NCI-H446 (cell line): ENCODE measurements around the gene ZNF407.
A peak's percentile ranks its signal among the peaks of the same experiment; 100 is the strongest.
"Not testable (repeated sequence)": the region's sequence is repeated elsewhere in the genome, so short reads cannot be mapped to it uniquely, and the experiment has no call there.

Experiments
- DNase-seq, 2 experiments: peaks; one replicate each; lab custom pipeline; 2025; lab: John Stamatoyannopoulos, UW

ZNF407 gene

GRCh38 chr18:74967979-74968378, 370.3 kb downstream of the ZNF407 start:
- DNase-seq, result no peak

DNA sequence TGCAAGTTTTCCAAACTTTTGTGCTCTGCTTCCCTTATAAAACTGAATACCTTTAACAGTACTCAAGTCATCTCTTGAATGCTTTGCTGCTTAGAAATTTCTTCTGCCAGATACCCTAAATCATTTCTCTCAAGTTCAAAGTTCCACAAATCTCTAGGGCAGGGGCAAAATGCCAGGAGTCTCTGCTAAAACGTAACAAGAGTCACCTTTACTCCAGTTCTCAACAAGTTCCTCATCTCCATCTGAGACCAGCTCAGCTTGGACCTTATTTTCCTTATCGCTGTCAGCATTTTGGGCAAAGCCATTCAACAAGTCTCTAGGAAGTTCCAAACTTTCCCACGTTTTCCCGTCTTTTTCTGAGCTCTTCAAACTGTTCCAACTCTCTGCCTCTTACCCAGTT, 373.7 kb downstream of the ZNF407 start:
- DNase-seq, result not testable (repeated sequence)

DNA sequence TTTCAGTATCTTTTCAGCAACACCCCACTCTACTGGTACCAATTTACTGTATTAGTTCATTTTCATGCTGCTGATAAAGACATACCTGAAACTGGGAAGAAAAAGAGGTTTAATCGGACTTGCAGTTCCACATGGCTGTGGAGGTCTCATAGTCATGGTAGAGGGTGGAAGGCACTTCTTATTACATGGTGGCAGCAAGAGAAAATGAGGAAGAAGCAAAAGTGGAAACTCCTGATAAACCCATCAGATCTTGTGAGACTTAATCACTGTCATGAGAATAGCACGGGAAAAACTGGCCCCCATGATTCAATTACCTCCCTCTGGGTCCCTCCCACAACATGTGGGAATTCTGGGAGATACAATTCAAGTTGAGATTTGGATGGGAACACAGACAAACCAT, 374.1 kb downstream of the ZNF407 start:
- not testable (repeated sequence) for DNase-seq

GRCh38 chr18:74972354-74972753, 374.7 kb downstream of the ZNF407 start:
- DNase-seq, result no peak

- DNase-seq, result no peak
Measured at GRCh38 chr18:74975001-74975400, 377.3 kb downstream of the ZNF407 start.

GRCh38 chr18:74976331-74976909, 378.8 kb downstream of the ZNF407 start:
- DNase-seq, result peak in 1 of 2 experiments; percentile 30

- DNase-seq, result no peak
Measured at GRCh38 chr18:74977041-74977440, 379.4 kb downstream of the ZNF407 start.

GRCh38 chr18:74980669-74981068, 383.0 kb downstream of the ZNF407 start:
- DNase-seq, result no peak

DNA sequence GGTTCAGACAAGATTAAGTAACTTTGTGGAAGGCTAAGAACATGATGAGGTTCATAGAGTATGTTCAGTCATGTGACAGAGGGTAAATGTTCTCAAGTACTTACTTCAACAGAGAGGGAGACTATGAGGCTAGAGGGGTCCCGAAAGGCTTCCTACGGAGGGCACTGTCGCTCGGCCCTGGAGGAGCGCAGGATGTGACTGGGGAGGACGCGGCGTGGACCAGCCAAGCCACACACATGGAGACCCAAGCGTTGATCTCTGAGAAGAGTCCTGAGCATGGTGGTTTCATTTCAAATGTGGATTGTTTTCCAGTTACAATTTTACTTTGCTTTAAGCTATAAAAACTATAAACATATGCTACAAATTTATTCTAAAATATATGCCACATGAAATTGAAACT, 383.8 kb downstream of the ZNF407 start:
- DNase-seq, result no peak

DNA sequence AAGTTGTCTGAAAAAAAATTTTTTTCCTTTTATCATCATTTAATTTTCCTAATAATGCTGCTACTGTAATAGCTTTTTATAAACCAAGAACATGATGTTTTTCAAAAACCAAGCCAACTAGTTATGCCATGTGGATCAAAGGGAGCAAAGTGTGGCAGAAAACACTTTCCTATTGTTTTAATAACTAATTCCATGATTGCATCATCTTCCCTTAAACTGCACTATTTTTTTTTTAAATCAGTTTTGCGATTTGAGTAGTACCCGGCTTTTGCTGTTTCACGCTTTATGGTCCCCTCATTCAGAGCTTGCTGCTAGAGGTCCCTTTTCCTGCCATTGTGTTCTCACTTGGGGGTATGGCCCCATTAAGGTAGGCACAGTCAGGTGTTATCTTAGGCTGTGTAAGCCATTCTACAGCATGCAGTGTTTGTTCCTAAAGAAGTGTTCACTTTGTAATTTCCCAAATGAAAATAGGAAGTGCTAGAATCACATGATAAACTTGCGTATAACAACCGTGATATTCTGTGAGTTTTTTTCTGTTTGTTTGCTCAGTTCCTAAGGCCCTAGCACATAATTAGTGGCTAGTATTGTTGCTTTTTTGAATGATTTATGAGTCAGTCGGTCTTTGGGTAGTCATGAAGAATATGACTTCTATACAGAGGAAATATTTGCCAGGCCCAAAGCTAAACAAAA, 385.4 kb downstream of the ZNF407 start:
- DNase-seq, result no peak

- DNase-seq, result no peak
Measured at GRCh38 chr18:74989134-74989533, 391.5 kb downstream of the ZNF407 start.

GRCh38 chr18:74990563-74991081, 393.0 kb downstream of the ZNF407 start:
- peak in 1 of 2 experiments; percentile 53 for DNase-seq

DNA sequence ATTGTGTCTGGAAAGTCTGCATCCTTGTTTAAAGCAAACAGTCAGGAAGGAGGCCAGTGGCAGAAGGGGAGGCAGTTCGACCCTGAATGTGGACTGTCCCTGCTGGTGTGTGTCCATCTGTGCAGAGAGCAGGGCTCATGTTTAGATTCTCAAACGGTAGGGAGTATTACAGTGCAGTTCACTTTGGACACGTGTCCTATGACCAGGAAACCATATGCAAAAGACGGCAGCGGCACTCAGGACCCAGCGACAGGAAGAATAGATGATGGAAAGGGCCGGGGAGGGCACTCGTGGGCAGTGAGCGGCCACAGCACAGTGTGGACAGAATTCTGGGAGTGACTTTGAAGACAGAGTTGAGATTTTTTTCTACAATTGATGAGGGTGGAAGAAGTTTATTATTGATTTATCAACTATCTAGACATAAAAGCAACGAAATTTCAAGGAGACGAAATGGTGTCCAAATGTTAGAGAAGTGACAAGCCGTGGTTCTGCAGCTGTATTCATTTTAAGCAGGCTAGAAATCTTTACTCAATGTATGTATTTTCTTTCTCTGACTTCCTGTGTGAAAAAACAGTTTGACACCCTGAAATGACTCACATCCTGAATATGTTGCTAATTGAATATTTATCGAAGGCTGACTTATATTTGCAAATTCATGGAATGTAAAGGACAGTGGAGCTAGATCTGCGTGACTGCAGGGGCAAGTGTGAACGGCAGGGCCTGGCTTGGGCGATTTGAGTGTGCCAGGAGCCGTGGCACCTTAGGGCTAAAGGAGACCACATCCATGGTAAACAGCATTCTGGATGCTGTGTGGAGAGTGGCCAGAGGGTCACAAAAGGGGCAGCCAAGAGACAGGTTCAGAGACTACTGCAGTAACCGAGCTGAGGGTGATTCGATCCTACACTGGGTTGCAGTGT, 397.1 kb downstream of the ZNF407 start:
- DNase-seq, result no peak

GRCh38 chr18:74995419-74995736, 397.7 kb downstream of the ZNF407 start:
- no peak for DNase-seq

GRCh38 chr18:74996055-74996454, 398.4 kb downstream of the ZNF407 start:
- DNase-seq, result no peak

DNA sequence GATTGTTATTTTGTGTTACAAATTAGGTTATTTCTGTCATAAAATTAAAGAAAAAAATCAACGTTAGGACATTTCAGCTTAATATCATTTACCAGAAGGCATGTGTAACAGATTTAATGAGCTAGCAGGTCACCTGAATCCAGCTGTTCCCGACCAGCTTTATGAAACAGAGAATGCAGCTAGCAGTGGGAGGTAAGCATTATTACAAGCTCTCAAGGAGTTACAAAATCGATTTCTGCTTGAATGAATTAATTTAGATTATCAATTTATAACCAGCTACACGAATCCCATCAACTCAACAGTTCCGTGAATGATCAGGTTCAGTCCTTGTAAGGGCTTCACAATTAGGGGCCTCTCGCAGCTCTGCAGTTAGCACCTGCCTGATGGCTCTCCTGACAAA, 399.3 kb downstream of the ZNF407 start:
- DNase-seq, result no peak

GRCh38 chr18:75000920-75001319, 403.2 kb downstream of the ZNF407 start:
- DNase-seq, result no peak

DNA sequence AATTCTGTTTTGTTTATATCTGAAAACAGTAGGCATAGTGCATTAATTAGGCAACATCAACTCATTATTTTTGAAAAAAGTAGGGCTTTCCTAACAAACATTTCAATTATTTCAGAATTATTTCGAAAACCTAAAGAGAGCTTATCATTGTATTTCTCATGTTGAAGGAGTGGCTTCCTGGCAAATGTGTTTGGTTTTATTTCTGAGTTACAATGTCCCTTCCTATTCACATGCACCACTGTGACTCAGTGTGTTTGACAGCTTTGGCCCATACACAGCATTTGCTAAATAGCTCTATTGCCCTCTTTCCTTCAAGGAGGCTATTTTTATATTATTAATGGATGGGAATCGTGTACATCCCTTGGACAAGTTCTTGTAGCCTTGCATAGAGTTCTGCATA, 405.4 kb downstream of the ZNF407 start:
- DNase-seq, result no peak

DNA sequence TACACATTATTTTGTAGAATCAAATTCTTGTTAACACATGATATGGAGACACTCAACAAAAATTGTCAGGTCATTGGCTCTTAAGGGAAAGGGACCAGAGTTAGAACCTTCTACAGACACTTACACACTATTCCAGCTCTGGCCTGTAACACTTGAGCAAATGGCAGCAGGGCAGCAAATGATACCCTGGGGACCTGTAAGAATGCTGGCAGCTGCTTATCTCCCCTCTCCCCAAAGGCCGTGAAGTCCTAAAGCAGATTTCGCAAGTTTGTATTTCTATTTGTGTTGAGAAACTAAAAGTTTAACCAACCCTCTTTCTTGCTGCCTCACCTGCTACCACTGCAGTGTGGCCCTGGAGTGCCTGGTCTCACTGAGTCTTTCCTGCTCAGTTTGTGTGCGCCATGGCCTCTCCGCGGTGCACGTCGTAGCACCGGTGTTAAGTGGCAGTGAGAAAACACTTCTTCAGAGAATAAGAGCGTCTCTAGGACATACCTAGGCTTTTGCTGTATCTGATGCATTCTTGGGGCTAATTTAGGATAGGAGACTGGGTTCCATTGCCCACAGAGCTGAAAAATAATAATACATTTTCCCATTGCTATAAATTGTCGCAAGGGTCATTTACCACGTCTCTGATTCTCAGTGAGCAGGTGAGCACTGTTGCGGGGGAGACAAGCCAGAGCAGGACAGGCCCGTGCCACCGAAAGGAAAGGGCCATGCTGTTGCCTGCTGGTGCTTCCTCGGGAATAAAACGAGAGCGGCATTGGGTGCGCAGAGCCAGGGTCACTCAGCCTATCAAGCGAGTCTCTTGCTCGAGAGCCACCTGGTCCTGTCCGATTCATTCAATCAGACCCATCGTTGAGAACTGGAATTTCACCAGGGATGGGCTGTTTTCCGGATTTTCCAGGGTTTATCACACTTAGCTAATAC, 406.4 kb downstream of the ZNF407 start:
- DNase-seq, result no peak

GRCh38 chr18:75005626-75006025, 408.0 kb downstream of the ZNF407 start:
- DNase-seq, result no peak

- no peak for DNase-seq
Measured at GRCh38 chr18:75008186-75008585, 410.5 kb downstream of the ZNF407 start.

GRCh38 chr18:75009296-75009695, 411.6 kb downstream of the ZNF407 start:
- DNase-seq, result no peak
